Suprapubic skin (tissue), 4 donors: Measurements from ENCODE around the gene RCN1. TPM values are rescaled to one million over a fixed set of nuclear protein-coding genes. Genes with fewer than 3 reads are reported as not detected.

Experiments used
- DNase-seq, 2 donors: peaks; one replicate each; pipeline ENCODE4 v3.0.0-alpha.2; 2019; ENCODE audit warnings: low spot score in 2 of 2
- H3K27ac ChIP-seq: fragments of 200-600 bp; sonication (generic); one replicate; pipeline ENCODE4 v1.5.1; 2019
- H3K27me3 ChIP-seq: fragments of 200-600 bp; sonication (generic); one replicate; pipeline ENCODE4 v1.5.1; 2019
- H3K36me3 ChIP-seq: fragments of 200-600 bp; sonication (generic); one replicate; pipeline ENCODE4 v1.5.1; 2019
- H3K4me1 ChIP-seq: fragments of 200-600 bp; sonication (generic); one replicate; pipeline ENCODE4 v1.5.1; 2019
- H3K4me3 ChIP-seq: fragments of 200-600 bp; sonication (generic); one replicate; pipeline ENCODE4 v1.5.1; 2019; ENCODE audit warnings: mild to moderate bottlenecking
- H3K9me3 ChIP-seq: fragments of 200-600 bp; sonication (generic); one replicate; pipeline ENCODE4 v1.5.1; 2019
- EP300 ChIP-seq: sonication (generic); formaldehyde crosslinking; IDR thresholded peaks from one replicate; pipeline ENCODE4 v1.6.1; 2017; ENCODE audit warnings: antibody characterized with exemption
- POLR2A ChIP-seq, 2 donors: fragments of 450-650 bp; IDR thresholded peaks; one replicate each; pipeline ENCODE4 v1.6.1; 2017; ENCODE audit warnings: antibody characterized with exemption in 2 of 2, mild to moderate bottlenecking in 2 of 2, moderate library complexity in 2 of 2
- POLR2AphosphoS5 ChIP-seq, 3 donors: sonication (generic); formaldehyde crosslinking; IDR thresholded peaks; one replicate each; pipeline ENCODE4 v1.6.1; 2017; ENCODE audit warnings: antibody characterized with exemption in 3 of 3
- WGBS: methylation state at CpG from one replicate; pipeline ENCODE4 v1.1.5; 2018; 5-methylcytosine and 5-hydroxymethylcytosine counted together
- total RNA-seq, 4 donors: library from RNA; depleted of rRNA; stranded (reverse); fragments of >200 nt; gene quantifications; one replicate each; pipeline ENCODE4 v1.1.0, GENCODE V29; 2016
- TF ChIP-seq, protein P1 (sequence below), 2 donors: fragments of 200-600 bp in 1 of 2; fragments of 450-650 bp in 1 of 2; sonication (generic) in 1 of 2; IDR thresholded peaks; one replicate each; pipeline ENCODE4 v1.5.1; 2016 to 2019; ENCODE audit warnings: antibody characterized with exemption in 2 of 2, mild to moderate bottlenecking in 1 of 2, moderate library complexity in 1 of 2

Gene RCN1
- total RNA-seq, 4 donors from 2014 or later: 19.7 to 29.0 (median 27.2) TPM

DNA sequence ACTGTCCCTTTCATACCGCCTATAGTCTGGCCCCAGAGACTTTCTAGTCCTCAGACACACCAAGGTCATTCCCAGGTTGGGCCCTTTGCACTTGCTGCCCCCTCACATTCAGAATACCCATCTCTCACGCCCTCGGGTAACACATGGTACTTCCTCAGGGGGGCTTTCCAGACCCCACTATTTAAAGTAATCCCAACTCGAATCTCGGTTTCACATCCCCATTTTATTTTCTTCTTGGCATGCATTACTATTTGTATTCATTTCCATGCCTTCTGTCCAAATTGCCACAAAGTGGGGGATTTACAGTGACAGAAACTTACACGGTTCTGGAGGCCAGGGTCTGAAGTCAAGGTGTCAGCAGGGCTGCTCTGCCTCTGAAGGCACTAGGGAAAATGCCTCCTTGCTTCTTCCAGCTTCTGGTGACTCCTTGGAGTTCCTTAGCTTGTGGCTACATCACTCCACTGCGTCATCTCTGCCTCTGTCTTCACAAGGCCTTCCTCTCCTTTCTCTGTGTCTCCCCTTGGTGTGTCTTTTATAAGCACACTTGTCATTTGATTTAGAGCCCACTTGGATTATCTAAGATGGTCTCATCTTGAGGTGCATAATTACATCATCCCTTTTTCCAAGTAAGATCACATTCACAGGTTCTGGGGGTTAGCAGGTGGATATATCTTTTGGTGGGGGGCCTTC is 15.1 kb downstream of the RCN1 start:
- no peaks in the 10 kb centered on the region for H3K27me3 ChIP-seq
- no peaks in the 10 kb centered on the region for H3K9me3 ChIP-seq
- WGBS: 87% methylated on average over 7 of the region's 7 CpGs
- no peak overlapping the region for H3K4me3 ChIP-seq
- H3K36me3 ChIP-seq: peaks cover 39% of the 10 kb centered on the region
- no peak overlapping the region for H3K27ac ChIP-seq
- no peaks in the 10 kb centered on the region for H3K4me1 ChIP-seq
- no peak for TF ChIP-seq POLR2A (IDR thresholded peaks at IDR 0.05)
- DNase-seq: no peak

DNA sequence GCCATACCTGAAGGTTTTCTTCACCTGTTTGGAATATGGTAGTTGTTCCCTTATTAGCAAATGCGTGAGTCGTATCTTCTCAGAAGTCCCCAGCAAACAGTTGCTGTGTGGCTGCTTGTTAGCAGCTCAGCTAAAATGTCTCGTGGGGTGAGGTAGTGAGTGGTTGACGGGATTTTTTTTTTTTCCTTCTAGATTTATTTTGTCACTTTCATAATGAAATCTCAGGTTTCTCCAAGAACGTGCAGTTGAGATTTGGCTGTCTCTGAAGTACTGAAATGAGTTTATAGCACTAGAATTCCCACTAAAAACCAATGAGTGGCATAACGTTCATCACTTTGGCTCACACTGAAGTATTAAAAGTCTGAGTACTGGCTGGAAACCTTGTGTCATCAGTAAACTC is 16.8 kb downstream of the RCN1 start:
- Histone ChIP-seq H3K36me3 (peaks cover 24% of the 10 kb centered on the region), H3K4me1 (no peaks in the 10 kb centered on the region), H3K4me3 (no peak overlapping the region), H3K27me3 (no peaks in the 10 kb centered on the region), H3K9me3 (no peaks in the 10 kb centered on the region), H3K27ac (no peak overlapping the region)
- 85% methylated on average over 6 of the region's 6 CpGs for WGBS
- DNase-seq: no peak
- no peak for TF ChIP-seq EP300
- TF ChIP-seq POLR2AphosphoS5 (IDR thresholded peaks at IDR 0.05): no peak
- TF ChIP-seq, protein P1, sequence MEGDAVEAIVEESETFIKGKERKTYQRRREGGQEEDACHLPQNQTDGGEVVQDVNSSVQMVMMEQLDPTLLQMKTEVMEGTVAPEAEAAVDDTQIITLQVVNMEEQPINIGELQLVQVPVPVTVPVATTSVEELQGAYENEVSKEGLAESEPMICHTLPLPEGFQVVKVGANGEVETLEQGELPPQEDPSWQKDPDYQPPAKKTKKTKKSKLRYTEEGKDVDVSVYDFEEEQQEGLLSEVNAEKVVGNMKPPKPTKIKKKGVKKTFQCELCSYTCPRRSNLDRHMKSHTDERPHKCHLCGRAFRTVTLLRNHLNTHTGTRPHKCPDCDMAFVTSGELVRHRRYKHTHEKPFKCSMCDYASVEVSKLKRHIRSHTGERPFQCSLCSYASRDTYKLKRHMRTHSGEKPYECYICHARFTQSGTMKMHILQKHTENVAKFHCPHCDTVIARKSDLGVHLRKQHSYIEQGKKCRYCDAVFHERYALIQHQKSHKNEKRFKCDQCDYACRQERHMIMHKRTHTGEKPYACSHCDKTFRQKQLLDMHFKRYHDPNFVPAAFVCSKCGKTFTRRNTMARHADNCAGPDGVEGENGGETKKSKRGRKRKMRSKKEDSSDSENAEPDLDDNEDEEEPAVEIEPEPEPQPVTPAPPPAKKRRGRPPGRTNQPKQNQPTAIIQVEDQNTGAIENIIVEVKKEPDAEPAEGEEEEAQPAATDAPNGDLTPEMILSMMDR (IDR thresholded peaks at IDR 0.05): no peak
- no peak for TF ChIP-seq POLR2A (IDR thresholded peaks at IDR 0.05)

DNA sequence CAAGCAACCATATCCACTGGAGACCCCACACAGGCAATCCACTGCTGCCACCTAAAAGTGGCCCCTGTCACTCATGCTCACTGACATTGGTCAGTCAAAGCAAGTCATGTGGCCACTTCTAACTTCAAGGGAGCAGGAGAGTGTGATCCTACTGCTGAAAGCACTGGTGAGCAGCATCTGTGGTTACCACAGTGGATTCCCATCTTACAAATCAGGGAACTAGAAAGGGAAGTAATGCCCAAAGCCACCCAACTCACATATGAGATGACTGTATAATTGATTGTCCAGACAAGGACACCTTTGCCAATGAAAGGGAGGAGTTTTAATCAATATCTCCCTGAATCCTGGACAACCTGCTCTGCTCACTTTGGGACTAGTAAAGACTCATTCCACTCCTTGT is 17.7 kb downstream of the RCN1 start:
- TF ChIP-seq, protein P1 (IDR thresholded peaks at IDR 0.05): no peak
- TF ChIP-seq POLR2AphosphoS5 (IDR thresholded peaks at IDR 0.05): no peak
- H3K9me3 ChIP-seq: no peaks in the 10 kb centered on the region
- no peak overlapping the region for H3K27ac ChIP-seq
- H3K27me3 ChIP-seq: no peaks in the 10 kb centered on the region
- DNase-seq: no peak
- no peaks in the 10 kb centered on the region for H3K4me1 ChIP-seq
- H3K36me3 ChIP-seq: peaks cover 15% of the 10 kb centered on the region
- H3K4me3 ChIP-seq: no peak overlapping the region

DNA sequence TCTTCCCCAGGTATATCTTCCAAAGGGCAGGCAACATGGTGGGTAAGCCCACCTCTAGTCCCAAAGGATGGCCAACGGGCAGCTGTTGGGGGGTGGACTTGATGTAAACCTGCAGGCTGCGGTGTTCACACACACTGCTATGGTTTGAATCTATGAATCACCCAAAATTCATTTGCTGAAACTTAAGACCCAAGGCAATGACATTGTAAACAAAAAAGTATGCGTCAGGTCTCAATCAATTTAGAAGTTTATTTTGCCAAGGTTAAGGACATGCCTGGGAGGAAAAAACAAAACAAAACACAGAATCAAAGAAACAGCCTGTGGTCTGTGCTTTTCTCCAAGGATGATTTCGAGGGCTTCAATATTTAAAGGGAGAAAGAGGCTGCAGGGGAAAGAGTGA is 18.3 kb downstream of the RCN1 start:
- TF ChIP-seq POLR2AphosphoS5 (IDR thresholded peaks at IDR 0.05) (no peak), EP300 (no peak), POLR2A (IDR thresholded peaks at IDR 0.05) (no peak)
- TF ChIP-seq, protein P1 (IDR thresholded peaks at IDR 0.05): no peak
- Histone ChIP-seq H3K36me3 (peaks cover 9% of the 10 kb centered on the region), H3K27ac (no peak overlapping the region), H3K4me3 (no peak overlapping the region), H3K9me3 (no peaks in the 10 kb centered on the region), H3K4me1 (no peaks in the 10 kb centered on the region), H3K27me3 (no peaks in the 10 kb centered on the region)
- DNase-seq: no peak
- WGBS: 83% methylated on average over 4 of the region's 4 CpGs

DNA sequence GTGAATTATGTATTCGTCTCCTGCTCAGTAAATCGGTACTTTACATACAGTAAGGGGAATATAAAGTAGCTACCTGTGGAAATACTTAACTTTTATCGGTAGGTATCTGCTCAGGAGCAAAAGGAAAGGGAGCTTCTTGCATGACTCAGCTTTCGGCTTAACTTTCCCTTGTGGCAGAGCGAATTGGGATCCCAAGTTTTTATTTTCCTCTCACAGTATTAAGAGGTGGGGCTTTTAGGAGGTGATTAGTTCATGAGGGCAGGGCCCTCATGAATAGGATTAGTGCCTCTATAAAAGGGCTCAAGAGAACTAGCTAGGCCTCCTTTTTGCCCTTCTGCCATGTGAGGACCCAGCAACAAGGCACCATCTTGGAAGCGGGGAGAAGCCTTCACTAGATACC is 18.7 kb downstream of the RCN1 start:
- Histone ChIP-seq H3K36me3 (peaks cover 8% of the 10 kb centered on the region), H3K27me3 (no peaks in the 10 kb centered on the region), H3K4me1 (no peaks in the 10 kb centered on the region), H3K27ac (no peak overlapping the region), H3K4me3 (no peak overlapping the region), H3K9me3 (no peaks in the 10 kb centered on the region)
- TF ChIP-seq, protein P1 (IDR thresholded peaks at IDR 0.05): no peak
- TF ChIP-seq POLR2A (IDR thresholded peaks at IDR 0.05): no peak
- no peak for TF ChIP-seq EP300
- no peak for TF ChIP-seq POLR2AphosphoS5 (IDR thresholded peaks at IDR 0.05)
- 89% methylated on average over 6 of the region's 6 CpGs for WGBS
- no peak for DNase-seq

DNA sequence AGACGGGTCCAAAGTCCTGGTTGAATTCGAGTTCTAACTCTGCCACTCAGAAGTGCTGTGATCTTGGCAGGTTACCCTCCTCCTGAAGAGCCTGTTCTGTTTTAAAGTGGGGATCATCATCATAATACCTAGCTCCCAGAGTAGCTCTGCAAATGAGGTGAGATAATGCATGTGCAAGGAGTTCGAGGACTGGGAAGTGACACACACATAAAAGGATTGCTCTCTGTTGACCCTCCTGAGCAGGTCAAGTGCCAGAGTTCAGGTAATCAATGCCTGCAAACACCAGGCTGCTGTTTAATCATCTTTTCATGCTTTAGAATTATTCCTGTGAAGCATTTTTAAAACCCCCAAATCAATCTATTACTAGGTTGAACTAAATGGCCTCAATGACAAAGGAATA is 19.9 kb downstream of the RCN1 start:
- DNase-seq: no peak
- Histone ChIP-seq H3K27ac (no peak overlapping the region), H3K9me3 (no peaks in the 10 kb centered on the region), H3K27me3 (no peaks in the 10 kb centered on the region), H3K4me3 (no peak overlapping the region), H3K36me3 (peaks cover 4% of the 10 kb centered on the region), H3K4me1 (no peaks in the 10 kb centered on the region)
- WGBS: 88% methylated on average over 3 of the region's 3 CpGs
- TF ChIP-seq, protein P1 (IDR thresholded peaks at IDR 0.05): no peak
- TF ChIP-seq POLR2A (IDR thresholded peaks at IDR 0.05) (no peak), POLR2AphosphoS5 (IDR thresholded peaks at IDR 0.05) (no peak), EP300 (no peak)
